Limb (tissue), 2 donors: ENCODE measurements around the gene VWDE.
"Not testable (repeated sequence)": the region's sequence is repeated elsewhere in the genome, so short reads cannot be mapped to it uniquely, and the experiment has no call there.

Experiments
- DNase-seq, 2 donors: peaks; one replicate each; pipeline ENCODE4 v3.0.0-alpha.2; 2016; ENCODE audit errors: extremely low spot score in 2 of 2

The VWDE gene

DNA sequence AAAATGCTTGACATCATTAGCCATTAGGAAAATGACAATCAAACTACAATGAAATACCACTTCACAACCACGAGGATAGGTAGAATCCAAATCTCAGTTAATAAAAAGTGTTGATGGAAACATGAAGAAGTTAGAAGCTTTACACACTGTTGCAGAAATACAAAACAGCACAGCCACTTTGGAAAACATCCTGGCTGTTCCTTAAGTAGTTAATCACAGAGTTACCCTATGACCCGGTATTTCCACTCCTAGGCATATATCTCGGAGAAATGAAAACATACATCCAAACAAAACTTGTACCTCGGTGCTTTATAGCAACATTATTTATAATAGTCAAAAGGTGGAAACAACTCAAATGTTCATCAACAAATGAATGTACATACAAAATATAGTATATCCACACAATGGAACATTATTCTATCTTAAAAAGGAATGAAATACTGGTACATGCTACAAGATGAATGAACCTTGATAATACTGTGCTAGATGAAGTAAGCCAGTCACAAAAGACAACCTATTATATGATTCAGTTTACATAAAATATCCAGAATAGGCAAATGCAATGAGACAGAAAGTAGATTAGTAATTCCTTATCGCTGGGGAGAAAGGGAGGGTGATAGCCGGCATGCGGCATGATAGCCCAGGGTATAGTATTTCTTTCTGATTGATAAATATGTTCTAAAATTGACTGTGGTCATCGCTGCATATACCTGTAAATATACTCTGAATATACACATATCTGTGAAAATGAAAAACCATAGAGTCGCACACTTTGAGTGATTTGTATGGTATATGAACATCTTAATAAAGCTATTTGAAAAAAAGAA is 1.9 kb downstream of the VWDE start:
- DNase-seq: no peak

DNA sequence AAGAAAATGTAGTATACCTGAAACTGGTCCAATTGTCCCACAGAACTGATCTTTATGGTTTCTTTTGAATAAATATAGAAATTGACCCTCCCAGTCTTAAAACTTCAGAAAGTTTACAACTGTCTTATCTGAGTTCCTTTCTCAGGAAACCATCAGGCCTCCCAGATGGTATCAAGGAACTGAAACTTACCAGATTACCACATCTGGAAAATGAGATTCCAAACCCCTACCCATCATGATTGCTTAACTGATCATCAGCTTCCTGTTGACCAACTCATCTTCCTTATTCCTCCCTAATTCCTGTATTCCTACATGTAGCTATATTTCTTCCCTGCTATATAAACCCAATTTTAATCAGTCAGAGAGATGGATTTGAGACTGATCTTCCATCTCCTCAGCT is 5.5 kb downstream of the VWDE start:
- DNase-seq: no peak

DNA sequence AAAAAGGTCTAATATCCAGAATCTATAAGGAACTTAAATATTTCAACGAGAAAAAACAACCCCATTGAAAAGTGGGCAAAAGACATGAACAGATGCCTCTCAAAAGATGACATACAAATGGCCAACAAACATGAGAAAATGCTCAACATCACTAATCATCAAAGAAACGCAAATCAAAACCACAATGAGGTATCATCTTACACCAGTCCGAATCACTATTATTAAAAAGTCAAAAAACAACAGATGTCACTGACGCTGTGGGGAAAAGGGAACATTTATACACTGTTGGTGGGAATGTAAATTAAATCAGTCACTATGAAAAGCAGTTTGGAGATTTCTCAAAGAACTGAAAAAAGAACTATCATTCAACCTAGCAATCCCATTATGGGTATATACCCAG is 6.0 kb downstream of the VWDE start:
- DNase-seq: no peak

DNA sequence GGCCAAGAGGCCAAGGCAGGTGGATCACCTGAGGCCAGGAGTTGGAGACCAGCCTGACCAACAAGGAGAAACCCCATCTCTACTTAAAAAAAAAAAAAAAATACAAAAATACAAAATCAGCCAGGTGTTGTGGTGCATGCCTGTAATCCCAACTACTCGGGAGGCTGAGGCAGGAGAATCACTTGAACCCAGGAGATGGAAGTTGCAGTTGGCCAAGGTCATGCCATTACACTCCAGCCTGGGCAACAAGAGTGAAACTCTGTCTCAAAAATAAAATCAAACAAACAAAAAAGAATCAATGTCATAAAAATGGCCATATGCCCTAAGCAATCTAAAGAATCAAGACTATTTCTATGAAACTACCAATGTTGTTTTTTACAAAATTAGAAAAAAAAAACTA is 7.0 kb downstream of the VWDE start:
- DNase-seq: not testable (repeated sequence)

DNA sequence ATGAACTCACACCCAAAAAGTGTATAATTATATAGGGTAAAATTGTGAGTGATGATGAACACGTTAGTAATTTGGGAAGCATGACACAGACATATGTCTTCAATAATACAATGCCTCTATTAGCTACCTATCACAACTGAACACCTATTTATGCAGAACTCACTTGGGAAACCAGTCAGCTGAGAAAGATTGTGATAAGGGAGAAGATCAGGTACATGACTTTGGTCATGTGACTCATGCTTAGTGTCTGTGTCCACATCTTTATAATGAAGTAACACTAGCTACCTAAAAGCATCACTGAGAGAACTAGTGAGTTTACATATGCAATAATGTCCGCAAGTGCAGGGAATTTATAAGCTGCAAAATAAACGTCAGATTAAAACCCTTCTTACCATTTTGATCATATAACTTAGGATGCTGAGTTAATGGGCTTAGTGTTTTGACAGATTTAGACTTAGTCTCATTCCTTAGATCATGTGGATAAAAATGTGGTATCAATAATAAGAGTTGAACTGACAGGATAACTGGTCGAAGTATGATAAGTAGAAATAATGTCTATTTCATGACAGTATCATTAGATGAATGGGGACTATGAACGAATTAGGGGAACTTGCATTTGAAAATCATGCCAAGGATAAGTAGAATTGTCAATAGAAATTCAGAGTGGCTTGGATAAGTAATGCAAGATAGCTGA is 11.6 kb downstream of the VWDE start:
- no peak for DNase-seq

DNA sequence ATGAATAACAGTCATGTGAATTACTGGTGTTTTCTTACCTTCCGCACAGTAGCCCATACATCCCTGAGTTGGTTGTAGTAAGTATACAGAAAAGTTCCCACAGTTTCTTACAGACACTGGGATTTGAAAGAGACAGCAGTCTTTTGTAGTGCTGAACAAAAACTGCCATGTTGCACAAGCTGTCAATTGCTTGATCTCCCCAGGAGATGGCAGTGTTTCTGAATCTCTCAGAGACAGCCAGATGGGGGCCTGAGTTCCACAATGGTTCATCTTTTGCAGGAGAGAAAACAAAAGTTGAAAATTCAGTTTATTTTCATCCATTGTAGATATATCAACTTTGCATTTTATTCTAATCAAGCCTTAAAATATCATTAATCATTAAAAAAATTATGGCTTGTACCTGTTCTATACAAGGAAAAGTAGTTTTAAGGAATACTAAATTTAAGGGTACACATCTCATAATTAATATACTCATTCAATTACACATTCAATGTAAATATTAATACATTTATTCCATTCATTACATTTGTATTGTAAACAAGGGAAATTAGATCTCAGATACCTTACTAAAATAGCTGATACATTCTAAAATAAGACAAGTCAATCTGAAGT is 14.5 kb downstream of the VWDE start:
- DNase-seq: peak in 1 of 2 donors; percentile 53

DNA sequence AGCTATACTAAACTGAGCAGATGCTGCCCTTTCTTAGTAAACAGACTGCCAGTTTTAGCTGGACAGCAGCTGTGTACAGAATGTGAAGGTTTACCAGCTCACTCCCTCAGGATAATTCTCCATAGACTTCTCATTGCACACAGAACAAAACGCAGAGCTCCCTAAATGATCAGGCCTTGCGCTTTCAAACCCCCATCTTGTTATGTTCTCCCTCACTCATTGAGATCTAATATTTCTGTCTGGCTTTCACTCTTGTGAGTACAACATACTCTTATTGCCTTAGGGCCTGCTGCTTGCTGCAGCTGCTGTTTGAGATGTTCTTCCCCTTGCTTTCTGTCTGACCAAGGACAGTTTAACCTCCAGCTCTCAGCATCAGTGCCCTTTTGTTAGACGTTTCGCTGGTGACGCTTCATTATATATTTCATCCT is 17.3 kb downstream of the VWDE start:
- DNase-seq: no peak

DNA sequence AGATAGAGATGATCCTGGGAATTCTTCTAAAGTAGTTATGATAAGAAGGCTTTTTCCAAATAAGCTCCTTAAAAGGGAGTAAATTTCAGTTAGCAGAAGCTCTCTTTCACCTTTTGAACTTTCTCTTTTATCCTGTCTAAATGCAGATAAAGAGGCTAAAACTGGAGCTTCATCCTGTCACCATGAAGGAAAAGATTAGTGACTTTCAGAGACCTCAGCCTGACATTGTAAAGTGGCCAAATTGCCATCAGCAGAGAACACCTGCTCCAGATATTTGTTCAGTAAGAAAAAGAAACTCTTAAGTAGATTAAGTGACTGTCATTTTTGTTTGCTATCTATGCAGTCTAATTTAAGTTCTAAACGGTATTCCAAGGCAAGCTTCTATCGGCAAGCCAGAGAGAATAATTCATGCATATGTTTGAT is 18.3 kb downstream of the VWDE start:
- DNase-seq: no peak

DNA sequence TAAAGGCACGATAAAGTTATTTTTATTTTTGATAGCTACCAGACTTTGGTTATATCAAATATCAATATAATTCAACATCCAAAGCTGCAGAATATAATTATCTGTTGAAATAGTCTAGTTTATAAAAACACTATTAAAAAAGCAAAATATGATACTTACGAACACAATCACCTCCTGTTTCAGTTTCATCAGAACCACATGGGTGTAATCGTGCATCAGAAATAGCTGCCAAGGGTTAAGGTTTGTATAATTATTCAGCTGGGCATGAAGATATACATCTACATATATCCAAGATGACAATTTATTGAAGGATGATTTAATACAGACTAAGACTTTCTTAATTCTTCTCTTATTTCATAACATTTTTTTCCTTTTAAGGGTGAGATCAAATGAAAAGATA is 20.3 kb downstream of the VWDE start:
- no peak for DNase-seq

DNA sequence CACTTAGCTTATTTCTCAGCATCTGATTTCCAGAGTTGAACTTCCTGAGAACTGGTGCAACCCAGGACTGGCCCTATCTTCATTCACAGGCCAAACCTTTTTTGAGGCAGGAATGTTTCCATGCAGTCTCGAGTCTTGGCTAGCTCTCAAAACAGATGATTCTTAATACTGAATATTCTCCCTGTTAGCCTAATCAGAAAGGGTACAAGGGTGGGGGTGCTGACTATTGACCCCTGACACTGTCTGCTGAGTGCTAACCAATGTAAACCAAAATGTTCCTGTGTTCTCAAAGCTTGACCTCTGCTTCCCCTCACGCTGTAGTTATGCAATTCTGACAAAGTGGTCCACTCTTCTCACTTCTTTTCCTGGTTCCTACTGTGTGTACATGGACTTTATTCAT is 25.3 kb downstream of the VWDE start:
- no peak for DNase-seq

DNA sequence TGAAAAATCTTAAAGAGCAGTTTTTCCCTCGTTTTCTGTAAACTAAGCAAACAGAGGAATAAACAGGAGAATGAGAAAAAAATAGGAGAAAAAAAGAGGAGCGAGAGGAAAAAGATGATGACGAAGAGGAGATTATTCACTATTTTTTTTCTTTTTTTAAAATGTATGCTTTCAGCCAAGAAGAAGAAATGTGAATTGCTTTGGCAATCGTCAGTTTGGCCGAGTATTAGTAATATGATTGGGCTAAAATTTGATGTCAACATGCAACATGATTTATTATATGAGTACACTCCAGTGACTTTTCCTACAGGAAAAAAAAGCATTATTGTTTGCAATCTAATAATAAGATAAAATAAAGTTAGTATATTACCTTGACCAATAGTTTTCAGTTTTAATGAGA is 26.3 kb downstream of the VWDE start:
- no peak for DNase-seq

DNA sequence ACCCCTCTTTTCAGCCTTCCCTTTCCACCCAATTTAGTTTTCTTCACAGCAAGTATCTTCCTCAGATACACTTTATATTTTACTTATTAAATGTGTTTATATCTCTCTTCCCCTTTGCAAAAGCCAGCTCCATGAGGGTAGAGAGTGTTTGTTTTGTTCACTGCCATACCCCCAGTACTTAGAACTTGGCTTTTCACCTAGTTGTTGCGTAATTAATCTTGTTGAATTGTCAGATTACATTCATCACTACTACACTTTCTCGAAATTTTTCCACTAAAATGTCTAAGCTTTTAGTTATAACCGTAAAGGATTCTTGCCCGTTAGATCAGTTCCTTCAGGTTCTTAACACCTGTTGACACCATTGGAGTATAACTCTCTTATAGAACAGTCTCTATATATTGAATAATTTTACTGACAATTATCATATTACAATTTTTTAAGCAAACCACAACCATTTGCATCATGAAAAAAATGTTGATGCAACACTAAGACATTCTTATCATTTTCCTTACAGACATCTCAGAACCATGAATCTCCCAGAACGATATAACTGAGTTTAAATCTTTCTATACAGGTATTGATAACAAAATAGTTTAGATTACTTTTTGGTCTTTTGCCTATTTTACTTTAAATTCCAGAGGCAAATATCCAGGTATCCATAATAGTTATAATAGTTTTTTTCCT is 29.9 kb downstream of the VWDE start:
- DNase-seq: no peak

DNA sequence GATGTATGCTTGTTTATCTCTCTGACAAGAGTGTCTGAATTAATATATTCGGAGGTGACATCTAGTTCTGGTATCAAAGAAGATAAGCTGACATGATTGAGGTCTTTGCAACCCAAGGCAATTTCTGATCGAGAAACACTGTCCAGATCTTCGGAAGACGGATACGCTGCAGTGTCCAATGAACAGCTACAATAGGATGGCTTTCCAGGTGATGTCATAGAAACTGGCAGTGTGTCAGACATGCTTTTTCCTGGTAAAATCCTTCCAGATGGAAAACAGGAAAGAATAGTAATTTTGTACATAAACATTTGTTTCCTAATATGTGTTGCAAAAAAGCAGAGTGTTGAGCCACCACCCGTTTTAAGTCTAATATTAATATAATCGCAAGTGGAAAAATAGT is 33.4 kb downstream of the VWDE start:
- DNase-seq: no peak

DNA sequence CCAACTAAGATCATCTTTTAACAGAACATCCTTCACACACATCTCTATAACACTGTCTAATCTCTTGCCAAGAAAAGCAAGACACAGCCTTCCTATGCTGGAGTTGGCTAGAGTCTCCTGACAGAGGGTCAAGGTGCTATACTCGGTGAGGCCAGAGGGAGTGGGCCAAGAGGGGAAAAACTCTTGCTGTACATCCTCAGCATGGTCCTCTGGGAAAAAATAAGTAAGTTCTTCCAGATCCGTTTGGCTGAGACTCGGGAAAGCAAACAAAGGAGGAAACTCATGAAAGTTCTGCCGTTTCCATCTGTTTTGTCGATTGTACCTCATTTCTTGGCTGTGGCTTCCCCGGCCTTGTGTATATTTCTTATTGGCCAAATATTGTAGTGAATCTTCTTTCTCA is 33.9 kb downstream of the VWDE start:
- peak; percentile 38 to 76 for DNase-seq

DNA sequence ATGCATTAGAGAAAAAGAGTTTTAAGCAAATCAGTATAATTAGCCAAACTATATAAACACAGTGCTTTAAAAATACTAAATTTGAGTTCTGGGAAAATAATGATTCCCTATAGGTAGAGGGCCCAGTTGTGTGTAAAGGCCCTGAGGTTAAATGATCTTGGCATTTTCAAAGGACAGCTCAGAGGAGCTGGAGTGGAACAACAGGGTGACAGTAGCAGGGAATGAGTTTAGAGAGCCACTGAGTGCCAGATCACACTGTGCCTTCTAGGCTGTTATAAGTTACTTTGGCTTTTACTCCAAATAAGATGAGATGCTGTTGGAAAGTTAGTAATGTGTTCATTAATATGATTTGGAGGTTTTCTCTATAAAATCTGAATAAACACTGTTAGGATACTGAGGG is 34.6 kb downstream of the VWDE start:
- DNase-seq: no peak

DNA sequence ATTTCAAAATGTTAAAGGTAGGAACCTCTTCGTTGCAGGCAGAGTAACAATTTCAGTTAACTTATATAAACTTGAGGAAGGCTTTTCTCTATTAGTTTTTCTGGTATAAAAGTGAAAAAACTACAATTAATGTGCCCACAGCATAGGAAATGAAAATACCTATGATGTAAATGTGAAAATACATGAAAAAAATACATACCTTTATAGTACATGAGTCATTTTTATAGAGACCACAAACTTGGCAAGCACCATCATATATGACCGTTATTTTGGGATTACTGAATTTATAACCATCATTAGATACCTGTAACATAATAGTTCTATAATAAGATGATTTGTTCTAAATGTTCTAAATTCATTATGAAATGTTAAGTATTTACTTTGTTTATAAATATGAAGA is 42.7 kb downstream of the VWDE start:
- DNase-seq: no peak

DNA sequence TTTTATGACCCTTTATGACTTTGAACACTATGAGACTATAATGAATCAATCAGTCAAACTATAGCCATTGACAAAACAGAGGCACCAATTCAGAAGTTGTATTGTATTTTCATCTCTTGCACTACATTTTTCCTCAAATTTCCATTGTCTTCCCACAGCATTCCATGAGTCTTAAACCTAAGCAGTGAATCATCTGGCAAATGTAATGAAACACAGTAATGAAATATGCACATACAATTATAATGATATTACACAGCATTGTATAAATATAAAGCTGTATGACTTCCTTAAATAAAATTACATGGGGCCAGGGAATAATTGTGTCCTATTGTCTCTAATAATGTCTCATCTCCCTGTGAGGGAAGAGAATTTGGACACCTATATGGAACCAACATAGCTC is 45.0 kb downstream of the VWDE start:
- DNase-seq: no peak

DNA sequence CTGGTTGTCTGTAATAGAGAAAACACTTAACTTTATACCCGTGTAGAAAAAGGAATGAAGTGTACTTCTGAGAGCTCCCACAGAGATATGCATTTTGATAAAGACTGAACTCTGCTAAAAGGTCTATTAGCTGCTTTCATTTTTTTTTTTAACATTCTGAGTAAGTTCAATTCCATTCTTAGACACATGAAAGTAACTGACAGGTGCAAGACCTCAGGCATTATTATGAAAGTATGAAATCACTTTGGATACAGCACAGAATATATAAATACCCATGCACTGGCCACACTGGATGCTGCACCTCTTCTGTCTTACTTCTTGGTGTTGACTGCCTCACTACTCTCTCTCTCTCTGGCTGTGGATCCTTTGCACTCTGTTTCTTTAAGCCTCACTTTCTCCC is 46.2 kb downstream of the VWDE start:
- DNase-seq: no peak

DNA sequence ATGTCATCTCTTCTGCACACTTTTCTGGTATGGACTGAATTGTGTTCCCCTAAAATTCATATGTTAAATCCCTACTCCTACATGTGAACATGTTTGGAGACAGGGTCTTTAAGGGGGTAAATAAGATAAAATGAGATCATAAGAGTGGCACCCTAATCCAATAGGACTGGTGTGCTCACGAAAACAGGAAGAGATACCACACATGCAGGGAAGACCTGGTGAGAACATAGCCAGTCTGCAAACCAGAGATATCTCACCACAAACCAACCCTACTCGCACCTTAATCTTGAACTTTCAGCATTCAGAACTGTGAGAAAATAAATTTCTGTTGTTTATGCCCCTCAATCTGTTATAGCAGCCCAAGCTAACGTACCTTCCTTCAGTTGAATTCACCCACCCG is 51.8 kb downstream of the VWDE start:
- no peak for DNase-seq

DNA sequence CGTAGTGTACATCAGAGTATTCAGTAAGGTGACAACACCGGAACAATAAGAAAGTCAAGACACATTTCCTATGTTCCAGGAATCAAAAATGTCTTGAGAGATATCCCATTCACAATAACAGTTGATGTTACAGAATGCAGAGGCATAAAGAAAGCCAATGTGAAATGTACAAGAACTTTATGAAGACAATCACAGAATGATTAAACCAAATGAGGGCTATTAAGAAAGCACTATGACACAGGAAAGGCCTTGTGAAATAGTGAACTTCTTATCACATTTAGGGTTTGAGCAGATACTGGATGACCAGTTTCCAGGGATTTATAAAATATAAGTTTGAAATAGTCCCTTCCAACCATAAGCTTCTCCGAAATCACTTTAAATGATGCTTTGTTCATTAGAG is 52.7 kb downstream of the VWDE start:
- DNase-seq: no peak

DNA sequence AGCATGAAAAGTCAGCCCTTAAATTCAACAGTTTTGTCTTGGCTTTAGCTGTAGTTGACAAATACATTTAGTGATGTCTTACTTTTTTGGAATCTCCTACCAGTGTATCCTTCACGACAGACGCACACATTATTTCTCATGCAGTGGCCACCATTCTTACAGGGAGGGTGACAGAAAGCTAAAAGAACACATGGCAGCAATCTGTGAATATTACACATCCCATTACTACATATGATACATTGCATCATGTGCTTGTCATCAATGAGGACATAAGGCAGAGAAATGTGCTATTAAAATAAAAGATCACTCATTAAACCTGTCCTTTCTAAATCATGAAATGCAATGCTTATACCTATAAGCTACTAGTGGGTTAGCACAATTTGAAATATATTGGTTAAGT is 66.6 kb downstream of the VWDE start:
- no peak for DNase-seq
